Activated naive CD4-positive, alpha-beta T cell treated with anti-CD3 and anti-CD28 coated beads, Interleukin-2, amount 50 U/mL, for 24 hours (primary cell): ENCODE measurements around the gene CPA5.

Experiments
- H3K27ac Mint-ChIP-seq: one replicate; pipeline ENCODE4 v1.8.0; 2021; ENCODE audit warnings: mild to moderate bottlenecking, mixed read lengths
- H3K27me3 Mint-ChIP-seq: one replicate; pipeline ENCODE4 v1.8.0; 2021; ENCODE audit warnings: mixed read lengths
- H3K36me3 Mint-ChIP-seq: one replicate; pipeline ENCODE4 v1.8.0; 2021; ENCODE audit warnings: mixed read lengths
- H3K4me1 Mint-ChIP-seq: one replicate; pipeline ENCODE4 v1.8.0; 2021; ENCODE audit warnings: mixed read lengths
- H3K4me3 Mint-ChIP-seq: one replicate; pipeline ENCODE4 v1.8.0; 2021; ENCODE audit warnings: mild to moderate bottlenecking, mixed read lengths
- H3K9me3 Mint-ChIP-seq: one replicate; pipeline ENCODE4 v1.8.0; 2021; ENCODE audit warnings: mixed read lengths

CPA5 gene

GRCh38 chr7:130346941-130347340 is 2.3 kb downstream of the CPA5 start:
- Mint-ChIP-seq H3K9me3 (no peaks in the 10 kb centered on the region), H3K4me3 (no peak overlapping the region), H3K27me3 (no peaks in the 10 kb centered on the region), H3K36me3 (no peaks in the 10 kb centered on the region), H3K4me1 (no peaks in the 10 kb centered on the region), H3K27ac (no peak overlapping the region)

DNA sequence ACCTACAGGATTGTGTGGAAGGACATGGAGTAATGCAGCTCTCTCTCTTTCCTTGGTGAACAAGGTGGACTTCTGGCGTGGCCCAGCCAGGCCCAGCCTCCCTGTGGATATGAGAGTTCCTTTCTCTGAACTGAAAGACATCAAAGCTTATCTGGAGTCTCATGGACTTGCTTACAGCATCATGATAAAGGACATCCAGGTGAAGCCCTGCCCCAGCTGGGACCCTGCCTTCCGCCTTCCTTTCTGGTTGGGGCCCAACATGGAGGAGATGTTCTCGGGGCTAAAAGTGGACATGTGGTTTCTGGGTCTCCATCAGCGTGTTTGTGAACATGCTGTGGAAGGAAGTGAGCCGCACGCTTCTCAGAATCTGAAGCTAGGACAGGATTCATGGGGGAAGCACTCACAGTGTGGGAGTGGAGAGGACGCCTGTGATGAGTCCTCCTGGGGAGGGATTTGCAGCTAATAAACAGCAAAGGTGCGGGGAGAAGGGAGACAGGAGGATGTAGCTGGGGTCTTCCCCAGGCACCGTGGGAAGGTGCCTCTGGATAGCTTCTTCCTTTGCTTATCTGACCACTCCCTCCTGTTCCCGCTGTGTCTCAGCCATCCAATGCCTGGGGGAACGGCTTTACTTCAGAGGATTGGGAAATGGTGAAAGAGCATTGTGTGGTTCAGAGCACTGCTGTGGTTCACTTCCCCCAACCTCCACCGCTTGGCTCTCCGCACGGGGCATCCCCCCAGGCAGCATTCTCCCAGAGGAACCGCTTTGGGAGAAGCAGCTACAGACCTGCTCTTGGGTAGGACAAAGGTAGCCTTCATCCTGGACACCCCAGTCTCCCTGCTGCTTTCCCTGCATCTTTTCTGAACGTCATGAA is 5.5 kb downstream of the CPA5 start:
- H3K9me3 Mint-ChIP-seq, result no peaks in the 10 kb centered on the region
- no peaks in the 10 kb centered on the region for H3K4me1 Mint-ChIP-seq
- H3K27ac Mint-ChIP-seq, result no peak overlapping the region
- H3K4me3 Mint-ChIP-seq, result no peak overlapping the region
- no peaks in the 10 kb centered on the region for H3K27me3 Mint-ChIP-seq
- no peaks in the 10 kb centered on the region for H3K36me3 Mint-ChIP-seq

- Mint-ChIP-seq H3K4me1 (no peaks in the 10 kb centered on the region), H3K36me3 (no peaks in the 10 kb centered on the region), H3K9me3 (no peaks in the 10 kb centered on the region), H3K4me3 (no peak overlapping the region), H3K27ac (no peak overlapping the region), H3K27me3 (no peaks in the 10 kb centered on the region)
Measured at GRCh38 chr7:130350945-130351790, 6.6 kb downstream of the CPA5 start.

- Mint-ChIP-seq H3K4me3 (no peak overlapping the region), H3K27me3 (no peaks in the 10 kb centered on the region), H3K27ac (no peak overlapping the region), H3K4me1 (no peaks in the 10 kb centered on the region), H3K9me3 (no peaks in the 10 kb centered on the region), H3K36me3 (no peaks in the 10 kb centered on the region)
Measured at GRCh38 chr7:130351791-130352090, 7.1 kb downstream of the CPA5 start.

DNA sequence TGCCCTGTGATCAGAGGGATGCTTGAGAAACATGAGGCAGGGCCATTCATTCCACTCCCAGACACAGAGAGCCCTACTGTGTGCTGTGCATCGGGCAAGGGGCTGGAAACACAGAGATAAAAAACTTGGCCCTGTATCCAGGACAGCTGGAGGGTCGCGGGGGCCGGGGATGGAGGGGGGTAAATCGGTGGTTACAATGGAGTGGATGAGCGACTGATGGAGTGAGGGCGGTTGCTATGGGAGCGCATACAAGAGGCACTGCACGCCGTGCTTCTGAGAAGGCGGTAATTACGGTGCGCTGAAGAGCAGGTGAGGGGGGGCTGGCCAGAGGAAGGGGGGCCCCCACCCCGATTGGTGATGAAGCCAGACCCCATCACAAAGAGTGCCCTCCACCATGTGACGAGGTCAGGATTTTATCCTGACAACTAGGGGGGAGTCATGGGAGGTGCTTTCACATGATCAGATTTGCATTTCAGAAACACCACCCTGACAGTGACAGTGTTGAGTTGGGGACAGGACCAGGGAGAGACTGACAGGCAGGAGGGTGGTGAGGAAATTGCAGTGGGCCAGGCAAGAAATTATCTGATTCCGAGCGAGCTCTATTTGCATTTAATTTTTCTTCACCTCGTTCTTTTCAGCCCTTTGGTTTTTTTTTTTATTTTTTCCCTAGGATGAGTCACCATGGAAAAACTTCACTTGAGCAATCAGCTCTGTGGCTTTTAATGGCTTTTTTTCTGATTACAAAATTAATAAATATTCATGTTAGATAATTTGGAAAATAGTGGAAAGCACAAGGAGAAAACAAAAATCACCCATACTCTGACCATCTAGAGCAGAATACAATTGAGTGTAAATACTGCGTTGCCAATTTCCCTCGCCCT is 7.8 kb downstream of the CPA5 start:
- H3K4me1 Mint-ChIP-seq, result no peaks in the 10 kb centered on the region
- no peak overlapping the region for H3K27ac Mint-ChIP-seq
- no peaks in the 10 kb centered on the region for H3K36me3 Mint-ChIP-seq
- no peak overlapping the region for H3K4me3 Mint-ChIP-seq
- H3K9me3 Mint-ChIP-seq, result no peaks in the 10 kb centered on the region
- H3K27me3 Mint-ChIP-seq, result no peaks in the 10 kb centered on the region

- Mint-ChIP-seq H3K27me3 (no peaks in the 10 kb centered on the region), H3K4me1 (no peaks in the 10 kb centered on the region), H3K27ac (no peak overlapping the region), H3K9me3 (no peaks in the 10 kb centered on the region), H3K4me3 (no peak overlapping the region), H3K36me3 (no peaks in the 10 kb centered on the region)
Measured at GRCh38 chr7:130353196-130353595, 8.6 kb downstream of the CPA5 start.

DNA sequence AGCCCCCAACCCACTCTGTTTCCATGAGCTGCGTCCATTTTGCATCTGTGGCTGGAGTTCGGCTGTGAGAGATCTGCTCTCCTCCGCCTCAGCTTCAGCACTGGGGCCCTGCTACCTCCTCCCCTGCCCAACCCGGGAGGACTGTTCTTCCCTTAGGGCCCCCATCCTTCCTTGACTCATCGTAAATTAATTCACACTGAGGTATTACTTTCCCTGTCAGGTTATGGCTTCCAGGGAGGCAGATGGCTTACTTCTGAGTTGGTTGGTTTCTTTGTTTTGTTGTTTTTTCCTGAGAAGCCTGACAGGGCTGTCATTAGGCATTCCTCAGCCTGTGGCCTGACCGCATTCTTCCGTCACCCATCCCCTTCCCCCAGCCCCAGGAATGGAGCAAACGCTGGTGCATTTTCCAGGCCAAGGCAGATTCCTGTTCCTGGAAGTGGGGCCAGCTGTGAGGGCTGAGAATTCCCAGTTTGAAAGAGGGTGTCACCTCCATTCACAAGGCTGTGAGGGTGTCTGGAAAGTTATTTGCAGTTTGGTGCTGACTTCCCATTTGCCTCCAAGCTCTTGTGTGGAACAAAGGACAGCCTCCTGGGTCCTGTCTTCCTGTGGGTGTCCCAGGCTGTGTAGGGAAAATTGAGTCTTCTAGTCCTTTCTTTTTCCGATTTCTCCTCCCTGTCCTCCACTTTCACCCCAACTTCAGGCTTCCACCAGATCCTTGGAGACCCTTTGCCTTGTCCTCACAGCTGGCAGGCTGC is 11.7 kb downstream of the CPA5 start:
- H3K4me1 Mint-ChIP-seq, result no peaks in the 10 kb centered on the region

DNA sequence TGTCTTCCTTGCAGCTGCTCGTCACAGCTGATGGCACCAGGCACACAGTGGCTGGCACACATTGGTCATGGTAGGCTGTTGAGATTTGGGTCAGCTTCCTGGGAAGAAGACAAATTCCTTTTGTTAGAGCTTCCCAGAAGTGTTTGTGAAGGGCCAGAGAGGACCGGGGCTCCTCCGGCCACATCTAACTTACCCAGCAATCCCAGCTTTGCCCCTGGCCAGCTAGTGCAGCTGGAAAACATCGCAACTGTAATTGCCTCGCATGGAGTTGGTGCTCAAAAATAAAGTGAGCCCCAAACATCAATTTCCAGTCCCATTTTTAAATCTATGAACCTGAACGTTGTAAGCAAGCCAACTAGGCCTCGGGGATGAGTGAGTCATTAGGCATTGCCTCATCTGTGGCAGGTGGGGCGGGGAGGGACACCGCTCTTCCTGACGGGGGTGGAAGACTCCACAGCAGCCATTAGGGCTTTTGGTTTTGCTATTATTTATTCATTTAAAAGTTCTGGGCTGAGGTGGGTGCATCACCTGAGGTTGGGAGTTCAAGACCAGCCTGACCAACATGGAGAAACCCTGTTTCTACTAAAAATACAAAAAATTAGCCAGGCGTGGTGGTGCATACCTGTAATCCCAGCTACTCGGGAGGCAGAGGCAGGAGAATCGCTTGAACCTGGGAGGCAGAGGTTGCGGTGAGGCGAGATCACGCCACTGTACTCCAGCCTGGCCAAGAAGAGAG is 12.4 kb downstream of the CPA5 start:
- Mint-ChIP-seq H3K9me3 (peaks cover 5% of the 10 kb centered on the region), H3K4me1 (no peaks in the 10 kb centered on the region), H3K4me3 (no peak overlapping the region), H3K36me3 (peaks cover 2% of the 10 kb centered on the region), H3K27me3 (no peaks in the 10 kb centered on the region), H3K27ac (no peak overlapping the region)

More for the DNA sequence above, 11.7 kb downstream of the CPA5 start:
- Mint-ChIP-seq H3K9me3 (peaks cover 5% of the 10 kb centered on the region), H3K27me3 (no peaks in the 10 kb centered on the region), H3K36me3 (peaks cover 2% of the 10 kb centered on the region), H3K27ac (no peak overlapping the region), H3K4me3 (no peak overlapping the region)

- Mint-ChIP-seq H3K9me3 (peaks cover 5% of the 10 kb centered on the region), H3K4me1 (no peaks in the 10 kb centered on the region), H3K36me3 (peaks cover 2% of the 10 kb centered on the region), H3K4me3 (no peak overlapping the region), H3K27me3 (no peaks in the 10 kb centered on the region), H3K27ac (no peak overlapping the region)
Measured at GRCh38 chr7:130358471-130358870, 13.9 kb downstream of the CPA5 start.

- H3K9me3 Mint-ChIP-seq, result peaks cover 5% of the 10 kb centered on the region
- H3K27me3 Mint-ChIP-seq, result no peaks in the 10 kb centered on the region
- no peak overlapping the region for H3K4me3 Mint-ChIP-seq
- peaks cover 2% of the 10 kb centered on the region for H3K36me3 Mint-ChIP-seq
- no peak overlapping the region for H3K27ac Mint-ChIP-seq
- H3K4me1 Mint-ChIP-seq, result no peaks in the 10 kb centered on the region
Measured at GRCh38 chr7:130359276-130359857, 14.8 kb downstream of the CPA5 start.

GRCh38 chr7:130360518-130360917 is 15.9 kb downstream of the CPA5 start:
- Mint-ChIP-seq H3K4me1 (no peaks in the 10 kb centered on the region), H3K4me3 (no peak overlapping the region), H3K27ac (no peak overlapping the region)

GRCh38 chr7:130361681-130362080 is 17.1 kb downstream of the CPA5 start:
- no peak overlapping the region for H3K4me3 Mint-ChIP-seq
- H3K4me1 Mint-ChIP-seq, result no peaks in the 10 kb centered on the region
- H3K36me3 Mint-ChIP-seq, result peaks cover 2% of the 10 kb centered on the region
- no peak overlapping the region for H3K27ac Mint-ChIP-seq
- no peaks in the 10 kb centered on the region for H3K27me3 Mint-ChIP-seq
- peaks cover 5% of the 10 kb centered on the region for H3K9me3 Mint-ChIP-seq

More at GRCh38 chr7:130360518-130360917, 15.9 kb downstream of the CPA5 start:
- Mint-ChIP-seq H3K36me3 (peaks cover 2% of the 10 kb centered on the region), H3K9me3 (peaks cover 5% of the 10 kb centered on the region), H3K27me3 (no peaks in the 10 kb centered on the region)

DNA sequence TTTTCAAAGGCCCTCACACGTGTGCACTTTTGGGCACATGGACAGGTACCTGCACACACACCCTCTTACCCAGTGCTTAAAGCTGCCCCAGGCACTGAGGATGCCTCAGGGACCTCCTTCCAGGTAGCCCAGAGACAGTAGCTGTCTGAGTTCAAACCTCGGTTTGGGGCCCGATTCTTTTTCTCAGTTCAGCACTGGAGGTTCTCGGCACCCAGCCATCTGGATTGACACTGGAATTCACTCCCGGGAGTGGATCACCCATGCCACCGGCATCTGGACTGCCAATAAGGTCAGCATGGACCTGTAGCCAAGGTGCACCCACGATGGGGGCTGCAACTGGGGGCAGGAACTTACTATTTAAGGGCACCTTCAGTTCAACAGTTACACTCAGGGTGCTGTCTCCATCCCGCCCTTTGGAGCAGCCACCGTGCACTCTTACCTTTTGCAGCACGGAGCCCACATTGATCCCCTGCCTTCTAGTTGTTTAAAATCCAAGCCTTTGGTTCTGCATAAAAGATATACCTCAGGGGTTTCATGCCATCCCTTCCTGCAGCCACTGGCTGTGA is 17.7 kb downstream of the CPA5 start:
- no peaks in the 10 kb centered on the region for H3K27me3 Mint-ChIP-seq
- H3K27ac Mint-ChIP-seq, result no peak overlapping the region
- peaks cover 6% of the 10 kb centered on the region for H3K4me1 Mint-ChIP-seq

More for the DNA sequence above, 17.7 kb downstream of the CPA5 start:
- no peak overlapping the region for H3K4me3 Mint-ChIP-seq
- H3K36me3 Mint-ChIP-seq, result peaks cover 2% of the 10 kb centered on the region
- H3K9me3 Mint-ChIP-seq, result peaks cover 5% of the 10 kb centered on the region
